CD14-positive monocyte (primary cell): ENCODE measurements around the gene AREL1. TPM values are rescaled to one million over a fixed set of nuclear protein-coding genes. Genes with fewer than 3 reads are reported as not detected.

Experiments used
- DNase-seq, 3 donors: peaks; one replicate each; pipeline ENCODE4 v3.0.0-alpha.2; 2011 to 2022
- H2AFZ ChIP-seq: 2 replicates; pipeline ENCODE4 v1.6.0; 2012; ENCODE audit warnings: mild to moderate bottlenecking, low read depth, low read length, inconsistent platforms; ENCODE audit not compliant: insufficient read depth, poor library complexity, severe bottlenecking
- H3K27ac ChIP-seq, 2 donors: 1 replicate in 1 of 2; 2 replicates in 1 of 2; pipeline ENCODE4 v1.5.1; 2012 to 2013; ENCODE audit warnings: low read length in 2 of 2, control low read depth in 1 of 2, inconsistent platforms in 1 of 2, low read depth in 1 of 2, mild to moderate bottlenecking in 1 of 2
- H3K27me3 ChIP-seq, 2 donors: one replicate each; pipeline versions ENCODE4 v1.6.0 to v1.6.1; 2011 to 2013; ENCODE audit warnings: low read length in 2 of 2; ENCODE audit not compliant: control insufficient read depth in 2 of 2, insufficient read depth in 2 of 2
- H3K36me3 ChIP-seq, 2 donors: replicated peaks in 1 of 2; 1 replicate in 1 of 2; 2 replicates in 1 of 2; pipeline versions ENCODE4 v1.5.1 to v1.6.1; 2012 to 2013; ENCODE audit warnings: low read length in 2 of 2, control low read depth in 1 of 2, inconsistent platforms in 1 of 2, mild to moderate bottlenecking in 1 of 2; ENCODE audit not compliant: insufficient read depth in 2 of 2, control insufficient read depth in 1 of 2
- H3K4me1 ChIP-seq, 2 donors: 1 replicate in 1 of 2; 2 replicates in 1 of 2; pipeline versions ENCODE4 v1.5.1 to v1.6.1; 2012 to 2013; ENCODE audit warnings: low read length in 2 of 2, control low read depth in 1 of 2, inconsistent platforms in 1 of 2, mild to moderate bottlenecking in 1 of 2, moderate library complexity in 1 of 2; ENCODE audit not compliant: insufficient read depth in 2 of 2, control insufficient read depth in 1 of 2
- H3K4me2 ChIP-seq: replicated peaks from 2 replicates; pipeline ENCODE3; 2012; ENCODE audit warnings: low read length, moderate library complexity, mild to moderate bottlenecking; ENCODE audit not compliant: poor library complexity, severe bottlenecking; ENCODE audit errors: extremely low read depth
- H3K4me3 ChIP-seq, 3 experiments: fragments of 200-600 bp in 1 of 3; sonication (generic) in 1 of 3; replicated peaks in 1 of 3; 1 replicate in 2 of 3; 2 replicates in 1 of 3; pipeline ENCODE4 v1.5.1; 2011 to 2013; ENCODE audit warnings: low read length in 3 of 3, mild to moderate bottlenecking in 3 of 3, control low read depth in 2 of 3, low read depth in 2 of 3, inconsistent platforms in 1 of 3, moderate library complexity in 1 of 3
- H3K79me2 ChIP-seq: 2 replicates; pipeline ENCODE4 v1.6.0; 2012; ENCODE audit warnings: mild to moderate bottlenecking, control low read depth, inconsistent platforms, low read length, moderate library complexity; ENCODE audit not compliant: insufficient read depth
- H3K9ac ChIP-seq: 2 replicates; pipeline ENCODE4 v1.6.0; 2017; ENCODE audit warnings: low read length, mild to moderate bottlenecking; ENCODE audit not compliant: insufficient read depth, poor library complexity, severe bottlenecking
- H3K9me3 ChIP-seq, 2 donors: replicated peaks in 1 of 2; 1 replicate in 1 of 2; 2 replicates in 1 of 2; pipeline versions ENCODE4 v1.5.1 to v1.6.1; 2012 to 2013; ENCODE audit warnings: low read length in 2 of 2, control low read depth in 1 of 2; ENCODE audit not compliant: control insufficient read depth in 1 of 2, insufficient read depth in 1 of 2
- H4K20me1 ChIP-seq: 2 replicates; pipeline ENCODE4 v1.6.0; 2012; ENCODE audit warnings: mild to moderate bottlenecking, low read length, control low read depth, moderate library complexity; ENCODE audit not compliant: insufficient read depth
- H3K27ac Mint-ChIP-seq, 7 donors: one replicate each; pipeline ENCODE4 v1.8.0; 2020; ENCODE audit warnings: mild to moderate bottlenecking in 7 of 7, mixed read lengths in 7 of 7, moderate library complexity in 6 of 7, inconsistent platforms in 2 of 7
- H3K27me3 Mint-ChIP-seq, 3 donors: one replicate each; pipeline ENCODE4 v1.8.0; 2021 to 2022; ENCODE audit warnings: low read depth in 3 of 3, mild to moderate bottlenecking in 3 of 3, mixed read lengths in 3 of 3, moderate library complexity in 3 of 3, inconsistent platforms in 1 of 3
- H3K36me3 Mint-ChIP-seq, 2 donors: one replicate each; pipeline ENCODE4 v1.8.0; 2020; ENCODE audit warnings: mixed read lengths in 2 of 2, inconsistent platforms in 1 of 2, mild to moderate bottlenecking in 1 of 2
- H3K4me1 Mint-ChIP-seq: one replicate; pipeline ENCODE4 v1.8.0; 2020; ENCODE audit warnings: mild to moderate bottlenecking, mixed read lengths
- H3K4me3 Mint-ChIP-seq, 2 donors: one replicate each; pipeline ENCODE4 v1.8.0; 2020; ENCODE audit warnings: mild to moderate bottlenecking in 2 of 2, mixed read lengths in 2 of 2, moderate library complexity in 1 of 2
- H3K9me3 Mint-ChIP-seq, 7 donors: one replicate each; pipeline ENCODE4 v1.8.0; 2020 to 2022; ENCODE audit warnings: mixed read lengths in 7 of 7, mild to moderate bottlenecking in 6 of 7, moderate library complexity in 6 of 7, inconsistent platforms in 2 of 7
- WGBS: methylation state at CpG from one replicate; pipeline ENCODE4 v1.1.5; 2013; ENCODE audit warnings: missing lambda C conversion rate; ENCODE audit not compliant: insufficient coverage; 5-methylcytosine and 5-hydroxymethylcytosine counted together
- intact Hi-C, 2 donors: fragments of 100-400 bp; cut with micrococcal nuclease; formaldehyde crosslinking; loops; one replicate each; pipeline versions ENCODE4 v1.15.0 to v1.15.1; 2023
- polyA plus RNA-seq, 3 donors: library from polyadenylated mRNA; depleted of rRNA in 1 of 3; unstranded in 2 of 3; stranded (reverse) in 1 of 3; fragments of 300-500 nt in 2 of 3; fragments of >200 nt in 1 of 3; fragmentation: Illumina TruSeq in 2 of 3; gene quantifications; 1 replicate in 2 of 3; 2 replicates in 1 of 3; pipeline ENCODE4 v1.2.3, GENCODE V29; 2012 to 2021
- TF ChIP-seq, protein P1 (sequence below): fragments of 200-600 bp; IDR thresholded peaks from one replicate; pipeline ENCODE4 v1.8.0; 2022; ENCODE audit warnings: antibody characterized with exemption, mild to moderate bottlenecking

AREL1 gene
- polyA plus RNA-seq, 3 donors: 12.5 to 23.3 (median 20.0) TPM

DNA sequence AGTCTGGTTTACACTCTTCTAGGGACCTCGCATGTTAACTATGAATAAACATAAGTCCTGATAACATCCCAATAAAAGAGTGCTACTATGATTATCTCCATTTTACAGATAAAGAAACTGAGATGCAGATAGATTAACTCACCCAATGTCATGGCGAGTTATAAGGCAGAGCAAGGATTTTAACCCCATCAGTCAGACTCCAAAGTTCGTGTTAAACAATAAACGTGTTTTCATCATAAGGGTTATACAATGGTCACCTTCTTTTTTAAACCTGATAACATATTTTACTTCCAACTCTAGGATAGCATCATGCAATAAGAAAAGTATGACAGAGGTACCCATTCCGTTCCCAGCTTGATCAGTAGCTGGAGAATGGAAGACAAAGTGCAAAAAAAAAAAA, 1.2 kb downstream of the AREL1 start:
- WGBS: no CpG with 5 or more reads among the region's 5 CpGs
- H3K9ac ChIP-seq: no peak overlapping the region
- no peak overlapping the region for H3K4me3 Mint-ChIP-seq
- peak overlapping the region in 1 of 3 experiments; percentile 95 for H3K4me3 ChIP-seq
- H3K36me3 Mint-ChIP-seq: peaks cover 15 to 18% of the 10 kb centered on the region in 2 donors
- no peaks in the 10 kb centered on the region for H3K9me3 ChIP-seq
- no peak for DNase-seq
- intact Hi-C loops: loop anchor here (2.0 to 10.0 kb wide), 4 partner anchors 53 to 99 kb away; partner anchors contain the start of genes LTBP2 (in 1 of the 2) and YLPM1 (in 1 of the 2)
- TF ChIP-seq, protein P1, sequence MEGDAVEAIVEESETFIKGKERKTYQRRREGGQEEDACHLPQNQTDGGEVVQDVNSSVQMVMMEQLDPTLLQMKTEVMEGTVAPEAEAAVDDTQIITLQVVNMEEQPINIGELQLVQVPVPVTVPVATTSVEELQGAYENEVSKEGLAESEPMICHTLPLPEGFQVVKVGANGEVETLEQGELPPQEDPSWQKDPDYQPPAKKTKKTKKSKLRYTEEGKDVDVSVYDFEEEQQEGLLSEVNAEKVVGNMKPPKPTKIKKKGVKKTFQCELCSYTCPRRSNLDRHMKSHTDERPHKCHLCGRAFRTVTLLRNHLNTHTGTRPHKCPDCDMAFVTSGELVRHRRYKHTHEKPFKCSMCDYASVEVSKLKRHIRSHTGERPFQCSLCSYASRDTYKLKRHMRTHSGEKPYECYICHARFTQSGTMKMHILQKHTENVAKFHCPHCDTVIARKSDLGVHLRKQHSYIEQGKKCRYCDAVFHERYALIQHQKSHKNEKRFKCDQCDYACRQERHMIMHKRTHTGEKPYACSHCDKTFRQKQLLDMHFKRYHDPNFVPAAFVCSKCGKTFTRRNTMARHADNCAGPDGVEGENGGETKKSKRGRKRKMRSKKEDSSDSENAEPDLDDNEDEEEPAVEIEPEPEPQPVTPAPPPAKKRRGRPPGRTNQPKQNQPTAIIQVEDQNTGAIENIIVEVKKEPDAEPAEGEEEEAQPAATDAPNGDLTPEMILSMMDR: no peak
- H3K27me3 Mint-ChIP-seq: peaks cover 0 to 3% (median 0%) of the 10 kb centered on the region in 3 donors
- H3K79me2 ChIP-seq: peaks cover 76% of the 10 kb centered on the region
- H3K4me1 Mint-ChIP-seq: peaks cover 34% of the 10 kb centered on the region
- peak overlapping the region; percentile 83 for H3K4me2 ChIP-seq
- peak overlapping the region in 1 of 7 donors; percentile 97 for H3K27ac Mint-ChIP-seq
- H3K27ac ChIP-seq: no peak overlapping the region
- no peak overlapping the region for H2AFZ ChIP-seq
- H3K9me3 Mint-ChIP-seq: no peaks in the 10 kb centered on the region
- H3K4me1 ChIP-seq: peaks cover 19 to 27% of the 10 kb centered on the region in 2 donors
- H4K20me1 ChIP-seq: peaks cover 36% of the 10 kb centered on the region
- H3K36me3 ChIP-seq: peaks cover 15% of the 10 kb centered on the region in 2 donors
- no peaks in the 10 kb centered on the region for H3K27me3 ChIP-seq

DNA sequence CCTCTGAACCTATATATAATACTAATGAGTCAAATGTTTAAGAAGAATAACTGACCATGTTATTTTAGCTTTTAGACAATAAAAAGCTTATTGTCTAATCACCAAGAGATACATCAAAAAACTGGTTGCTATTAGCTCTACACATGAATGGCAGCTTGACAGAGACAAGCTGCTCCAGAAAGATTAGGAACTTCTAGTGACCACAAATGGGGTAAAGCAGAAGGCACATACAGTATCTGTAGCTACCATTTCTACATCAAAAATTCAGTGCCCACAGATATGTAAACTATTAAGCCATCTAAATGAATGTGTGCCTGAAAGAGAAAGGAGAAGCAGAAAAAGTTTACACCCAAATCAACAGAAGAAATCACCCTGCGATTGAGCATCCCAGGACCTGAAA, 2.4 kb downstream of the AREL1 start:
- Histone ChIP-seq H3K36me3 (peaks cover 3% of the 10 kb centered on the region in 2 donors), H4K20me1 (peaks cover 47% of the 10 kb centered on the region), H3K27ac (no peak overlapping the region), H2AFZ (no peak overlapping the region), H3K9me3 (no peaks in the 10 kb centered on the region), H3K4me2 (no peak overlapping the region), H3K27me3 (no peaks in the 10 kb centered on the region), H3K79me2 (peaks cover 88% of the 10 kb centered on the region), H3K9ac (no peak overlapping the region), H3K4me3 (no peak overlapping the region), H3K4me1 (peaks cover 25 to 35% of the 10 kb centered on the region in 2 donors)
- Mint-ChIP-seq H3K4me1 (peaks cover 43% of the 10 kb centered on the region), H3K4me3 (no peak overlapping the region), H3K27ac (no peak overlapping the region), H3K27me3 (peaks cover 0 to 3% (median 0%) of the 10 kb centered on the region in 3 donors), H3K36me3 (peaks cover 3 to 6% of the 10 kb centered on the region in 2 donors), H3K9me3 (no peaks in the 10 kb centered on the region)
- intact Hi-C loops: loop anchor here (5.0 to 10.0 kb wide), 2 partner anchors 54 to 98 kb away; partner anchors contain the start of genes LTBP2 (in 1 of the 2) and YLPM1 (in 1 of the 2)
- DNase-seq: no peak
- whole genome bisulfite sequencing: no CpG with 5 or more reads among the region's 1 CpG
- TF ChIP-seq, protein P1: no peak
